Smooth muscle cell of the brain vasculature (primary cell): Measurements from ENCODE around the gene NKX2-8.

ENCODE experiments used
- DNase-seq: peaks from one replicate; pipeline ENCODE4 v3.0.0-alpha.2; 2012; ENCODE audit warnings: low read depth, low spot score

NKX2-8 gene

DNA sequence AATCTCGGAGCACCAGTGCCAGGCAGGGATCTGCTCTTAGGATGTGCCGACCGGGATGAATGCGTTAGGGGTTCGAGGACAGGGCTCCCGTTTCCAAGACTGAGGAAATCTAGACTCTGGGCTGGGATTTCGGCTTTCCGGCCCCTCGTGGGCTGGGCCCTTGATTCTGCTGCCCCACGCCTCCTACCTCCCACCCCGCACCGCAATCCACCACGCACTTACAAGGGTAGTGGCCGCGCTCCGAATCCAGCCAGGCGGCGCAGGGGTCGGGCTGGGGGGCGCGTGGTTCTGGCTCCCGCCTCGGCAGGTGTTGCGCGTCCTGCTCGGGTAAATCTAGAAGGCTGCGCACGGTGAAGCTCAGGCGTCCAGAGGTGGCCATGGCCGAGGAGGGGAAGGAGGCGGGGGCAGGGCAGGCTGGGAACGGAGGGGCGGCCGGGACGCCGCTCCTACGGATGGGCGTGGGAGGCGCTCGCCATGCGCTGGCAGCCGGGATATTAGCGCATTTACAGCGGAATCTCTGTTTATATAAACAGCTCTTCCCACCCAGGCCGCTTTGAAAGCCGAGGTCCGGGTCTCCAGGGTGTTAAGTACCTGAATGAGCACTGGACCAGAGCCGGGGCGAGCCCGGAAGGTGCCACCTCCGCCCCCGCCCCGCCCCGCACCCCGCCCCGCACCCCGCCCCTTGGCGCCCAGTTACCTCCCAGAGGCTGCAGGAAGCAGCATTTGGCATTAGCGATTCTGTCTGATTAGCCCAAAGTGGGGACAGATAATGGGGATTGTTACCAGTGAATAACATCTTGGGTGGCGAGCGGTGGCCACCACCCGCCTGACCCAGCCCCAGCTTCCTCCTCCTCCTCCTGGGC is at the start of gene NKX2-8:
NKX2-8 (minus strand) TSS at position 604 of the 863 bp plus-strand sequence; CDS start at position 379, 225 bp downstream.
- no peak for DNase-seq

DNA sequence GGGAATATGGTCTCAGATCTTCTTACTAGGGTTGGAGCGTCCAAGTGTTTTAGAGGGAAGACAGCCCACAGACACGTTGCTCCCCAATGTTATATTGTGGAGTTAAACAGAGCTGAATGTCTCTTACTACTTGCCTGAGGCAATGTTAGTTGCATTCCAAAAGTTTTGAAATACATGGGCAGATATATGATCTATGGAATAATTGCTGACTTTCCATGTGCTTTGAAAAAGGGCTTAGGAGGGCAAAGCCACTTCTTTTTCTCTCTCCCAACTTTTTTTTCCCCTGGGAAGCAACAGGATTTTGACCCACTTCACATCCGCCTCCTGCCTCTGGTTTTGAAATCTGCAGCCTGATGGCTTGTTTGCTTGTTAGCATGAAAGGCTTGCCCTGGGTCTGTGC is 45.6 kb upstream of the NKX2-8 start:
- no peak for DNase-seq

DNA sequence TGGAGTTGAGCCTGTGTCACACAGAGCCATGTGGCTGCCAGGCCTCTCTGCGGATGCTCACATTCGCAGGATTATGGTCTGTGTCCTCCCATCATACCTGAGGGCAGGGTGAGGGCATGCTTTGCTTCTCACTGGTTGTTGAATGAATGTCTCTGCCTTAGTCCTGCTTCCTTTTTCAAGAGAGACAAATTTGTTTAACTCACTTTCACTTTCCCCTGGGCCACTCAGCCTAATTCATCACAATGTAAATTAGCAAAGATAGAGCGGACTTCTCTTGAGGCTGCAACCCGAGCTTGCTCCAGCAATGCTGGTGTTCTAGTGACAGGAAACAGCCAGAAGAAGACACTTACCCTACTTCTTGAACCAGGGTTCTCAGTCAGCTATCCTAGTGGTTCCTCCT is 43.7 kb upstream of the NKX2-8 start:
- DNase-seq = no peak

DNA sequence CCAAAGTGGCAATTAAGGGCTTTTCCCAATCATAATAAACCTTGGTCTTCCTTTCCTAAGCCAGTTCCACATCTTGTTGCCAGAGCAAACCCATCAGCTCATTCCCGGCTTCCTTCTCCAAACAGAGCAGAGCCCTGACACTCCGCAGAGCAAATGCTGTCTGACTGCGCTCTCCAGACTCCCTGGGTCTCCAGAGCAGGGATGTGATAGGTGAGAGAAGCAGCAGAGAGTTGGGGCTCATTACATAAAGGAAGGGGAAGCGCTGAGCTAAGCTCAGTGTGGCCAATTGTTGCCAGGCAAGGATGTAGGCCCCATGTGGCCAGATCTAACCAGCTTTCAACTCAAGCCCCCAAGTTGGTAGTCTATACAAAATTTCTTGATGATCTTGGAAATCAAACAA is 43.0 kb upstream of the NKX2-8 start:
- no peak for DNase-seq

DNA sequence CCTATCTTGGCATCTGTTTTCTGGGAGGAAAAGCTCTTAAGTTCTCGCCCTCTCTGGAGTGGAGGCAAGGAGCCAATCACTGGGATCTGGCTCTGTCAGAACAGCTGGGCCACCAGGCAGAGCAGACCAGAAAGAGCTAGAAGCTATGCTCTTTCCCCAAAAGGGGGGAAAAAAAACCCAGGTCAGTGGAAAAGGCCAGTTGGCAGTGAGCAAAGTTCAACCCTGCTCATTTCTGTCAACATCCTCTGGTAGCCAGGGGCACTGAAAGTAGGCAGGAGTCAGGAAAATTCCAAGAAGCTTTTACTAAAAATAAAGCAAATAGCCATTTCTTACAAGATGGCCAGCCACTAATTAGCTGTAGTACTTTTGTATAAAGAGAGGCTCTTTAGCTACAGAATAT is 42.6 kb upstream of the NKX2-8 start:
- no peak for DNase-seq

DNA sequence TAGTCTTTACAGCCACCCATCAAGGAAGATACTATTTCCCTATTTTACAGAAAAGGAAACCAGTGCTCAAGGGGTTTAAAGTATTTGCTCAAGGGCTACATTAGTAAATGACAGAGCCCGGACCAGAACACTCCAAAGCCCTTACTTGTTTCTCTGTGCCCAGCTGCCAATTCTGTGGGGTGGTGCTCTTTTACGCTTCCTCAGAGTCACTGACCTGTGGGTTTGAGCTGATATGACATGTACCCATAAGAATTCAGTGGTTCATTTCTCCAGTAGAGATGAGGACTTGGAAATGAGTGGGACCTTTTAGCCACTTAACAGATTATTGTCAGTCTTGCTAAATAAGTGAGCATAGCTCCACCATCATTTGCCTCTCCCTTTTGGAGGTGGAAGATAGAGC is 37.4 kb upstream of the NKX2-8 start:
- no peak for DNase-seq

DNA sequence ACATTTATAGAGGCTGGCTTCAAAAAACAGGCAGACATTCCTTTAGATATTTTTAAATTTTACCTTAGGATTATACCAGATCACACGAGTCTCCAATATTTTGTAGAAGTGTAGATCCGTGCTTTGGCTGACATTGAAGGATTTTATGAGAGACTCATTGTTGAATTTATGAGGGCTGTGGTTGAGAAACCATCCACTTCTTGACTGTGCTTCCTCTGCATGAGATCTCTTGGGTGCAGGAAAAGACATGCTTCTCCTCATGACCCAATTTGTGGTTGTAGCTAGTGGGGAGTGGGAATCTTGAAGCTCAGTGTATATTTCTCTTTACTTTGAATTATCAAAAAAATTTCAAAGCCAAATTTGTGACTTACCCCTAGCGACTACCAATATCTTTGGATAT is 36.7 kb upstream of the NKX2-8 start:
- no peak for DNase-seq

DNA sequence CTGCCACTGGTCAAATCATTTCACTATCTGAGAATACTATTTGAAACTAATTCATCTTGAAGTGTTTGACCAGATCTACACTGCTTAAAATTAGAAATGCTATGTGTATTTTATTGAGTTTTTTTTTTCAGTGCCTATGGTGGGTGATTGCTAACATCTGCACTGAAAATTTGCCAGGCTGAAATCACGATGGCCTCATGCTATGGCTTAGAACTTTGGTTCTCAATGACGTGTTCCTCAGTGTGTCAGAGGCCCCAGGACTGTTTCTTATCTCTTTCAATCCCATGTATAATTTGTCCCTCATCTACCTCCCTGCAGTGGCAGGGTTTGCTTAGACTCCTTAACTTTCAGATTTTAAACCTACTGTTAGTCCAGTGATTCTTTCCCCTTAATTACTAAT is 36.2 kb upstream of the NKX2-8 start:
- no peak for DNase-seq

DNA sequence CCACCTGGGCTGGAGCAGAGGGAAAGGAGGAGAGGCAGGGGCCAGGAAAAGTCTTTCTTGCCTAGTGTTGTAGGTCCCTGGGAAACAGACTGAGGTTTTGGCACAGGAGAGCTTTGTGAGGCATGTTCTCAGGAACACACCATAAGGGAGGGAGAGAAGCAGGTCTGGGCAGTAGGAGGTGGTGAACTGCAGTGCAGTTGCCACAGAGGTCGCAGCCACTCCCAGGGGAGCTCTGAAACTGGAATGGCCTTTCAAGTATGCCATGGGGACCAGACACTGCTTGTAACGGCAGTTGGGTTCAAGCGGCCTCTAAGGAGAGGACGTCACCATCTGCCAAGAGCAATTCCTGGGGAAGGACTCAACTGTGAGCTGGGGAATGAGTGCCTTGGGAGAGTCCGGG is 35.4 kb upstream of the NKX2-8 start:
- DNase-seq = no peak

DNA sequence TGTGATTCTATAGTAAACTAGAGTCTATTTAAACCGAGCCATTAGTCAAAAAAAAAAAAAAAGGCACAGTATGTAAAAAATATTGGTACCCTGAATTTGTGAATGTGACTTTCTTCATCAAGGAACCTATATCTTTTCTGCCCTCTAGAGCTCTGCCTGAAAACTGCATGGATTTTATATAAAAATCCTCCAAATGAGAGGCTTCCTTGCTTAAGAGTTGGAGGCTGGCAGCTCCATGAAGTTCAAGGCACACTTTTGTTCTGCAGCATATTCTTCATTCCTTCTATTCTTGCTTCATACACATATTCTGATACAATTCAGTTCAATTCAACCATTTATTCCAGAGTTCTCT is 23.1 kb upstream of the NKX2-8 start:
- DNase-seq = no peak

DNA sequence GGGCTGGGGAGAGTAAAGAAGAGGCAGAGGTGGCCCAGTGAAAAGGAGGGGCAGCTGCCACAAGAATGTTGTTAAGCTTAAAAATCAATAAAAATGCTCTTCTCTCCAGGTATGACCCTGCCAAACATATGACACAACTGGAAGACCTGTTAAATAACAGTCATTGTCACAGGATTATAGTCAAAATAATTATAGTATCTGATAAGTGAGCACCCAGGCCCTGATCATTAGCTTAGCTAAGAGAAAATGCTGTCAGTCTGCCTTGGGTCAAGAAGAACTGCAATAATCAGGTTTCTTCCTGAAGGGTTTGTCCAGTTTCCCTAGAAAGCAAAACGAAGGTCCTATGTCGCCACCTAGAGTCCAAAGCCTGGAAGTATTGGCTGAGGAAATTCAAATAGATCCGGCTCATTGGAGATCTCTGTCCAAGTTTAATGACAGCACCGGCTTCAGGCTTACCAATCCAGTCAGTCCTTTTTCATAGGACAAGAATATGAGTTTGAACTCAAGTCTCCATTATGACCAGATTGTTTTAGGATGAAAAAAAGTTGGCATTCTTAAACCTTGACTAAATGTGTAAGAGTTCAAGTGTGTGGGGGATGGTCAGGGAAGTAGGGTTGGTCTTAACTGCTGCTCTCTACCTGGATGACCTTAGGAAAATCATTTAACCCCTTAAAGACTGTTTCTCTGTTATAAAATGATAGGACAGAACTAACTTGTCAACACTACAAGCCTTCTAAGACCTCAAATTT is 22.5 kb upstream of the NKX2-8 start:
- peak; percentile 35 for DNase-seq

DNA sequence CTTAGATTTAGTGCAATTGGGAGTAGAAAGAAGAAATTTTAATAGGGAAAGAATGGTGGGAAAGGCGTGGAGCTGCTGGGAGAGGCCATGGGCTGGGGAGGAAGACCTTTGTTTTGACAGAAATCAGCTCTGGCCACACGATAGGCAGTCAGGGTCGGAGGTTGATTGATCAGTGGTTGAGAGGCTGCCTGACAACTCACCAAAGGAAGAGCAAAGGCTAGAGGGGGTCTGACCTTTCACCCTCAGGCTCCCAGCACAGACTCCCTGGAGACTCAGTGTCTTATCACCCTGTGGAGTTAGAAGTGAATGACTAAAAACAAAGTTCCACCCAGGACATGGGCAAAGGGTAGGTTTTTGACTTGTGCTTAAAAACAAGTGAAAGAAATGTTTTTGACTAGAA is 18.0 kb upstream of the NKX2-8 start:
- no peak for DNase-seq

DNA sequence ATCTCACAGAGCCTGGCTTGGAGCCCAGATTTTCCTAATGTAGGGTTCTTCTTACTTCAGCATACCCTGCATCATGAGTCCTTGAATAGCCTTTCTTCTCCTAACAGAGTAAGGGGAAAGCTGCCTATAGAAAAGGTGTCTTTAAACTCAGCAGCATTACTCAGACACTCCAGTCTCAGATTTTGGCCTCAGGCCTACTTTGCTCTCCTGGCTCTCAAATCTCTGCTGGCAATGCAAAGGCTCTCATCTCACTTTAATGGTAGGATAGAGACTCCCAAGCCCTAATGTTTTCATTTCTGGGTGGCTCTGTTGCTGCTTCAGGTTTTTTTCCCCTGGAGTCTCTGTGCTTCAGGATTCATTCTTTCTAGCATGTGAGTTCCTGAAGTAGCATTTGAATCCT is 9.1 kb upstream of the NKX2-8 start:
- DNase-seq = no peak

DNA sequence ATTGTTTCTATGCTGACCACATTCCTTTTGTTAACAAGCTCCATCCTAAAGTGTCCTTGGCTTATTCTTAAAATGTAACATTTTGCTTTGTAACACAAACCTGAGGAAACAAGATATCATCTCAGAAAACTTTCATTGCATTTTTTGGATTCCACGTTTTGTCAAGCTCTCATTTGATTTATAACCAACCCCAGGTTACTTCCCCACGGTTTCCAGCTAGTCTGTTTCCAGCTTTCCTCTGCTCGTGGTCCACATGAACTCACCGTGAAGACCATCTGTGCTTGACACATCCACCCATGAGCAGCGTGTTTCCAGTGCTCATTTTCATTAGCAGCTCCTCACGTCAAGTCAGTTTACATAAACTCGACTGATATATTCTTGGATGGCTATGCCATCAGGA is 6.4 kb upstream of the NKX2-8 start:
- DNase-seq = no peak

DNA sequence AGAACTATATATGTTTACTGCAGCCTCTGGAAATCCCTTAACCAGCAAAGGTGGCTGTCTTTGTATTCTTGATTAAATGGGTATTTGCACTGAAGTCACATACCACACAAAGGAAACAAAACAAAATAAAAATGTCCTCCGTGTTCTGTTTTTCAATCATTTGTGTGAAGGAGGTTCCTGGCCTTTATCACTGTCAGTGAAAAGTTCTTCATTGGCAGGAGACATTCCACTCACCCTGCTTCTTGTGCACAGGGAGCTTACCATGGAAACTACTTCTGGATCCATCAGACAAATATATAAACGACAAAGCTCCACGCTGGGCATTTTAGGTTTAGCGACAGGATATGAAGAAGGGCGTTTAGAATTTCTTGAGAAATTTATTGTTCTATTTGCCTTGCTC is 5.7 kb upstream of the NKX2-8 start:
- DNase-seq = no peak

DNA sequence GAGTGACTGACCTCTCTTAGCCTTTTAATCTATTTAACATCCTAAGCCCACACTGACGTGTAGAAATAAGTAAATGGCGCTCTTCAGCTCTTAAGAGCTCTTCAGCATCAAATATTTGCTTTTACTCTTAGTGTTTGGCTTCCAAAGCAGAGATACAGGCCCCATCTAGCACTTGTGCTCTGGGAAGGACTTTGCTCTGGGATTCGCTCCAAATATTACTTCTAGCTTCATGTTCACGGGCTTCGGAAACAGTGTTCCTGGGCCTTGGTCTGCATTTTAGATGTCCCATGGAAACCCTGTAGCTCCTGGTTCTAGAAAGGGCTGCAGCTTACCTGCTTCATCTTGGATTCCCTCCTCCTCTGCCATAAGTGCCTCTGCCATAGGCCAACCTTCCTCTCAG is 2.7 kb upstream of the NKX2-8 start:
- DNase-seq = no peak

DNA sequence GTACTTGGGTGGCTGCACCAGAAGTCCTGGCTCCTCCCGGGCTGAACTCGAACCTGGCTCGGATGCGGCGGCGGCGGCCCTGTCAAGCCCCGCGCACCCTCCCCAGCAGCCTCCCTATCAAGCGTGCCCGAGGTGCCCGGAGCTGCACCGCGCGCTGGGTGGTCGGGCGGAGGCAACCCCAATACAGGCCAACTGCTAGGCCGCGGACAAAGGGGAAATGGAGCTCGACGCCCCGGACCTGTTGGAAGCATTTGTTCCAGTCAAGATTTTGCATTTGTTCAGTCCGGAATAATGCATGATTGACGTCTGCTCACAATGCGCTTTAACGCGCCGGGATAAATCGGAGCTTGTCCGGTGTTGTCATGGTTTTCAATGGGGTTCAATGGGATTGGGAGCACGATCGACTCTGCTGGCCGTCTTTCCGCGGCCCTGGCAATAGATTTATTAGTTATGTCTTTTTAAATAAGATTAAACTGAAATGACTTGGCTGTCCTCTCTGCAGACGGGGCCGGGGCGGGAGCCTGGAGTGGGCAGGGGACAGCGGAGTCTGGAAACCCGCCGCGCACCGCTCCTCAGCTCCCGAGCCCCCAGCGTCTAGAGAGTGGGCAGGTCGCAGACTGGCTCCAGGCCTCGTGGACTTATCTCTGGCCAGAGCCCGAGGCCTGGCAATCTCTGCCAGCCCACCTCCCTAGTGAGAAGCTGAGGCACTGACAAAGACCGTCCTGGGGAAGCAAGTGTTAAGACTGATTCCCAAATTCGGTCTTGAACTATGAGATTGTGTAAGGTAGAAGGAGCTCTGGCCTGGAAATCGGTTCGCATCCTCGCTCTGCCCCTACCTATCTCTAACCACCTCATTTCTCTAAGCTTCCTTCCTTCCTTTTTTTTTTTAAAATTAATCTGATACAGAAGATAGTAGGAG is 1.7 kb upstream of the NKX2-8 start:
- DNase-seq = no peak

DNA sequence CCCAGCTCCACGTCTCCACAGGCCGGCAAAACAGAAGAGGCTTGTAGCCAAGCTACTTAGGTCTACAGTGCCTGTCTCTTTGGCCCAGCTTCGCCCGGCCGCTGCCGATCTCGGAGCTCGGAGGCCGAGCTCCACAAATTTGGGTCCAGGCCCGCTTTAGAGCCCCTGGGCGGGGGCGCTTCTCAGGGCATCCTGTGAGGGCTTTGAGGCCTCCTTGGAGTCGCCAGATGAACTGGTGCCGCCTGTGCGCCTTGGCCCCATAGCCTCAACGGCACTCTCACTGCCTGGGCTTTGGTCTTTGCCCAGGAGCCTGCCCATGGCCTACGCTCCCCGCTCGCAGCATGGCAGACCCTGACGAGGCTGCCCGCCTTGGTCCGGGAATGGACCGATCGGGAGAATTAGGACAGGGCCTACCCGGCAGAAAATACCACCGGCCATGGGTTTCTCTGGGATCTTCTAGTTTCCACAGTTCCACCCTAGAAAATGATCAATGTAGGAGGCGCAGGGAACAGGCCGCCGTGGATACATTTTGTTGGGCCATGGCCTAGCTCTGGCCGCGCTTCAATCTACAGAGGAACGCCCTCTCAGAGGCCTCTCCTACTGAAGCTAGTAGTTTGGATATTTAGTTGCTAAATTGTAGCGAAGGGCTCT is 953 bp upstream of the NKX2-8 start:
- DNase-seq = no peak

DNA sequence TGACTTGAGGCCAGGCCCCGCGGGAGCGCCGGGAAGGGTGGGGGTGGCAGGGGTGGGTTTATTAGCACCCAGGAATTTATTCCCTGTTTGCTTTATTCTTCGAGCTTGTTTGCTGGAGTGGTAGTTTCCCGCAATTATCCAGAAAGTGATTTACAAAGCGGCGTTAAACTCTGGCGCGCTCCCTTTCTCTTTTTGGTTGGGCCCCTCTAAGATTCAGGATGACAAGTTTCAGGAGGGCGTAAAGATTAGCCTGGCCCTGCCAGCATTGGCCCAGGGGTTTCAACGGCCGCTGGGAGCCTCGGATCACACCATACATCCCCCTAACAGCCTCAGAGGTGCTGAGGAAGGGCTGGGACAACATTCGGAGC is 444 bp upstream of the NKX2-8 start:
- no peak for DNase-seq

DNA sequence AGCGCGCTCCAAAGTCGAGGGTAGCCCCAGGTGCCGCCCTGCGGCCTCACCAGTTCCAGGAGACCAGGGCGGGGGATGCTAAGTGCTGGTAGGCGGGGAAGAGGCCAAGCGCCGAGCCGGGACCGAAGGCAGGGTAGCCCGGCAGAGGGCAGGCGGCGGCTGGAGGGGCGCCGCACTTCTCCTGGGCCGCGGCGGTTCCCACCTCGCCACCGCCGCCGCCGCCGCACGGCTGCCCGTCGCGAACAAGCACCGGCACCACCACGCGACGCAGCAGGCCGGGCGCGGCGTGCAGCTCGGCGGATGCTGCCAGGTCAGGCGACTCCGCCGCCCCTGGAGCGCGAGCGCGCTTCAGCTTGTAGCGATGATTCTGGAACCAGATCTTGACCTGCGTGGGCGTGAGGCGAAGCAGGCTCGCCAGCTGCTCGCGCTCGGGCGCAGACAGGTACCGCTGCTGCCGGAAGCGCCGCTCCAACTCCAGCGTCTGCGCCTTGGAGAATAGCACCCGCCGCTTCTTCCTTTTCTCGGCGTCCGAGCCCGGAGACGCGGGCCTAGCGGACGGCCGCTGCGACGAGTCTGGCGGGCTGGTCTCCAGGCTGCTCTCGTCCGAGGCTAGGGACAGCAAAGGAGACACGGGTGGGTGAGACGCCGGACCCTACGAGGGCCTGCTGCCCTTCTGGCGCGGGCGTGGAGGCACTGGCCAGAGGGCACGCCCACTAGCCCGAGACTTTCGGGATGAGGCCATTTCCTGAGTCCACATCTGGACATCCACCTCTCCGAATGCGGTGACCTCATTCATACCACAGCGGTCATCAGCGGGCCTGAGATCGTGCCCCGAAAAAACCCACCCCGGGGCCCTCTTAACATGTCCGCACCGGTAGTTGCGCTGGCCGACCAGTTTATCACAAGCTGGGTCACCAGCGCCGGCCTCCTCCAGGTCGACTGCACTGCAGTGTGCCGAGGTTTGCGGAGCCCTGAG is 1.3 kb downstream of the NKX2-8 start:
- DNase-seq = no peak
